GDM1 (cell line): Measurements from ENCODE around the gene SLC25A47.
A peak's percentile ranks its signal among the peaks of the same experiment; 100 is the strongest.
"Not testable (repeated sequence)": the region's sequence is repeated elsewhere in the genome, so short reads cannot be mapped to it uniquely, and the experiment has no call there.

Experiments used
- DNase-seq: peaks from one replicate; lab custom pipeline; 2025; lab: John Stamatoyannopoulos, UW

SLC25A47 gene

DNA sequence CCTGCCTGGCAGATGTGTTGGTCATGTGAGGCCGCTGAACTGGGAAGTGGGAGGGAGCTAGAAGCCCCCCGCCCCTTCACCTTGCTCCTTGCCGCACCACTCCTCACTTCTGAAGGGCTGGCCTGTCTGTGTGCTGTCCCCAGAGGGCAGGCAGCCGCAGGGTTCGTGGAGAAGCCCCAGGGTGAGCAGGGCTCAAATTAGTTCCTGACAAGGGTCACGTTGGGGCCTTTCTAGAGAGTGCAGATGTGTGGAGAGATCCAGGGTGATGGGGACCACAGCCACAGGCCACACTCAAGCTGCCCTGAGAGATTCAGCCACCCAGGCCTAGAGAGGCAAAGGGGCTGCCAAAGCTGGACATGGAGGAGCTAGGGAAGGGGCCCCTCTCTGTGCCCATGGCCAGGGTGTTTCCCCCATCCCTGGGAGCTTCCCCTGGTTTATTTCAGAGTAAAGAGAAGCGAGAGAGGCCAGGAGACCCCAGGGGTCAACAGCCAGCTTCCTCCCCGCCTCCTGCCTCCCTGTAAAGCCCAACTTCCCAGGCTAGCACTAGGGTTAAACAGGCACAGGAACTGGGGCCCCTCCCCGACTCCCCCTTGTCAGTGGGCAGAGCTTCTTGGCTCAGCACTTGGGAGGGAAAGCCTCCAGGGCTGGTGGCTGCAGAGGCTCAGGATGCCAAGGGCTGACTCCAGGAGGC lies 33.1 kb upstream of the SLC25A47 start:
- no peak for DNase-seq

DNA sequence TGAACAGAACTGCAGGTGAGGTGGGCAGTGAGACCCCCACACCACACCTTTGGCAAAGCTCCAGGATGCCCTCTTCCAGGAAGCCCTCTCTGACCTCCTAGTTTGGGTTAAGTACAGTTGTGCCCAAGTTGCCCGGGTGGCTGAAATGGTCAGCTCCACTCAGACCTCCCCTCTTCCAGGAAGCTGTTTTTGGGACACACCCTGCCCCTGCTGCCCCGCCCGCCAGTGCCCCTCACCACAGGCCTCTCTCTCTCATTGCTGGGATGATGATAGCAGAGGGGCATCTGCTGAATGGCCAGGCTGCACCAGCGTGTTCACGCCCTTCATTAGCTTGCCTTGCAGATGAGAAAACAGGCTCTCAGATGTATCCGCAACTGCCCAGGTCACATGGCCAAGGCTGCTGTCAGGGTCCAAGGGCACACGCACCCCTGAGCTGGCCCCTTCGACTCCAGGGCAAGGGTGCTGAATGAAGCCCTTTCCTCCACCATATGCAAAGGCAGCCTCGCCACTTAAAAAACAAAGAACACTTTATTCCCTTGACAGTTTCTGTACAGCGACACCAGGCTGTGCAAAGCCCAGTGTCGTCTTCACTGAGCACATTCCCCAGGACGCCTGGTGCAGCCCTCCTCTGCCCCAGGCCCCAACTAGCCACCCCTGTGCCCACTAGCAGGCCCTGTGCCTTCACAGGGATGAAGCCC lies 32.4 kb upstream of the SLC25A47 start:
- no peak for DNase-seq

DNA sequence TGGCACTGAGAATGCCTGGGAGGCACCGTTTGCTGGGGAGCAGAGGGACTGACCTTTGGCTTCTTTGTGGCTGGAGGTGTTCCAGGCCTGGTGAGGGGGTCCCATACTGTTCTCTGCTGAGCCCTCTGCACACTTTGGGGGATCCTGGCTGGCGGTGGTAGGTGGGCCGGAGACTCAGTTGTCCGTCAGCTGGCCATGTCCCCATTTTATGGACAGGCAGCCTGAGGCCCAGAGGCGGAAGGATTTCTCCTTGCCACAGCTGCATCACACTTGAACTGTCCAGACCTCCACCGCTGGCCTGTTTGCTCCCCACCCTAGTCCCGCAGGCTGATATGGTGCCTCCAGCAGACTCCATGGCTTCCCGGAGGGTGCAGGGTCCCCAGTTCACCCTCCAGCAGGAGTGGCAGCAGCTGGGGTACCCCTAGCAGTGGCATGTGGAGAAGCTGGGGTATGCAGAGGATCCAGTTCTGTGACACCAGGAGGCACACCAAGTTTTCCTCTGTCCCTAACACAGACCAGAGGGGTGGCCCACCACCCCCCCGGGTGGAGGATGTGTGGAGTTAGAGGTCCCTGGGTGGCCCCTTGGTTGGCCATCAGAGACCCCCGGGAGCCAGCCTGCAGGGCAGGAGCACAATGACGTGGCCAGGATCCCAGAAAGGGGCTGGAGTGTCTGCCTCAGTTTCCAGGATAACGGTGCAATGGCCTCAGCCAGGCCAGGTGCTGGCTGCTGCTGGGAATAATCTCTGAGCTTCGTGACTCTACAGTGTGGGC lies 31.6 kb upstream of the SLC25A47 start:
- DNase-seq: no peak

DNA sequence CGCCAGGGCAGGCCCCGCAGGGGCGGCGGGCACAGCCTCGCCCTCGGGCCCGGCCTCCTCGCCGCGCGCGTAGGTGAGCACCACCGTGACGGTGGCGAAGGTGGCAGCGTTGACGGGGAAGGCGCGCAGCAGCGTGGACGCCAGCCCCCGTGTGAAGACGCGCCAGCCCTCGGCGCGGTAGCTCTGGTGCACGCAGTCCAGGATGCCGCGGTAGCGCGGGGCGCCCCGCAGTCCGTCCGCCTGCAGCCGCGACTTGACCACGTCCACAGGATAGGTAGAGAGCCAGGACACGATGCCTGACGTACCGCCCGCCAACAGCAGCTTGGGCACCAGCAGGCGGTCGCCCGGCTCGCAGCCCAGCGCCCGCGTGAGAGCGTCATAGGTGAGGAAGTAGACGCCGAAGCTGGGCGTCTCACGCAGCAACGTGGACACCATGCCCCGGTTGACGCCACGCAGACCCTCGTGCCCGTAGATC lies 30.8 kb upstream of the SLC25A47 start:
- no peak for DNase-seq

DNA sequence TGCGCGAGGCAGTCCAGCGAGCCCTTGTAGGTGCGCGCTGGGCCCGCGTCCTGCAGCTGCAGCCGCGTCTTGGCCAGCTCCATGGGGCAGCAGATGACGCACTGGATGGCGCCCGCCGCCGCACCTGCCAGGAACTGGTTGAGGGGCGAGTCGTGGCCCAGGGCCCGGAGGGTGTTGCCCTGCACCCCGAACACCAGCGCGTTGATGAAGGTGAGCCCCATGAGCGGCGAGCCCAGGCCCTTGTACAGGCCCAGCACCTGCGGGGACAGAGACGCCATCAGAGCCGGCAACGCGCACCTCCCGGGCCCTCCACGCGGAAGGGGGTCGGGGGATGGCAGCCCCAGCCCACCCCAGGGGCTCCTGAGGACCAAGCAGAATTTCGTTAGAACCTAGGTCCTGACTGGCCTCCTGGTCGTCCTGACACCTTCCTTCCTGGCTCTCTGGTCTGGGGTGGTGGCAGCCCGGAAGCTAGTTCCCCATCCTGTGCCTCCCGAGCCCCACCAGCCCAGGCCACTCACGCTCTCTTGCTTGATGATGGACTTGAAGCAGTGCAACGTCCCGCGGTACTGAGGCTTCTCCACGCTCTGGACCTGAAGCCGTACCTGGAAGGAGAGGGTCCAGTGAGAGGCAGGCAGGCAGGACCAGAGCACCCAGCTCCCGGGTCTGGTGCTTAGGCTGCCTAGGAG lies 30.2 kb upstream of the SLC25A47 start:
- no peak for DNase-seq

DNA sequence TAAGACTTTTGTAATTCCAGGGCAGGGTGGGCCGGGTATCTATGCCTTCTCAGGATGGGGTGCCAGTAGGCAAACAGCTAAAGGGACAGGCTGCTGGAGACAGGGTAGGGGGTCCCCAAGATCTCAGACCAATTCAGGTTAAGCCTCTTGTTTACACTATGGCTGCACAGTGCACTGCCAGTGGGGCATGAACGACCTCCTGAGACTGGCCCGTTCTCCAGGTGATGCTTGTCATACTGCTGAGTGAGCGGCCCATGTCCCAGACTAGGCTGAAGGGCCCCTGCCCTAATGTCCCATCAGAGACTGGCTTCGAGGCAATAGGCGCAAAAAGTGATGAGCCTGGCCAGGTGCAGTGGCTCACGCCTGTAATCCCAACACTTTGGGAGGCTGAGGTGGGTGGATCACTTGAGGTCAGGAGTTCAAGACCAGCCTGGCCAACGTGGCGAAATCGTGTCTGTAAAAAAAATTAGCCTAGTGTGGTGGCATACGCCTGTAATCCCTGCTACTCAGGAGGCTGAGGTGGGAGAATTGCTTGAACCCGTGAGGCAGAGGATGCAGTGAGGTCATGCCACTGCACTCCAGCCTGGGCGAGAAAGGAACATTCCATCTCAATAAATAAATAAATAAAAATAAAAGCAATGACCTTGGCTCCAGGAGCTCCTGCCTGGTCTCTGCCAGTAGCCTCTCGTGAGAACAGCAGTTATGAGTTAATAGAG lies 29.5 kb upstream of the SLC25A47 start:
- no peak for DNase-seq

DNA sequence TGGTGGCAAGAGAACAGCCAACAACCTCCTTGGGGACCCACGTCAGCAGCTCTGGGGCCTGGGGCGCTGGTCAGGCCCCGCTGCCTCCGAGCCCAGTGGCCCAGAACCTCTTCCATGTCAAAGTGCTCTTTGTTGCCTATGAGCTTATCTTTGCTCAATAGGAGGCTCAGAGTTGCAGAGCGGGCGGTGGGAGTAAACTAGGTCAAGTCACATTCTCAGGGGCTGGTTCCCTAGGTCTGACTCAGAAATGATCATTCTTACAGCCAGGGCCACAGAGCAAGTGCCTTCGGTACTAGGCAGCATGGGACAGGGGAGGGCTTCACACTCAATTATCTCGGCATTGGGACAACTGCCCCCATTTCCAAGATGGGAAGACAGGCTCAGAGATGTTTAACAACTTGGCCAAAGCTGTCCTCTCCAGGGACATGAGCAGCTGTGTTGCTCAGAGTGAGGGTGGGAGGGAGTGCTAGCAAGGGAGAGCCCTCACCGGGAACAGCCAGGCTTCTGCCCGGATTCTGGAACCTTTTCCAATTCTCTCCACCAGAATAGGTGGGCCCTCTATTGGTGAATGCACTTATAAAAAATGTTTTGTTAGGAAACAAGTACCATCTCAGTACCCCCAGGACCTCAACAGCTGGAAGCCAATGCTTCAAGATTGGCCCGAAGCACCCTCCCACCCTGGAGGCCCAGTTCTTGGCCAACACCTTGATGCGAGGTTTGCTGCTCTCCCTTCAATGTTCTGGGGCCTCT lies 28.8 kb upstream of the SLC25A47 start:
- no peak for DNase-seq

DNA sequence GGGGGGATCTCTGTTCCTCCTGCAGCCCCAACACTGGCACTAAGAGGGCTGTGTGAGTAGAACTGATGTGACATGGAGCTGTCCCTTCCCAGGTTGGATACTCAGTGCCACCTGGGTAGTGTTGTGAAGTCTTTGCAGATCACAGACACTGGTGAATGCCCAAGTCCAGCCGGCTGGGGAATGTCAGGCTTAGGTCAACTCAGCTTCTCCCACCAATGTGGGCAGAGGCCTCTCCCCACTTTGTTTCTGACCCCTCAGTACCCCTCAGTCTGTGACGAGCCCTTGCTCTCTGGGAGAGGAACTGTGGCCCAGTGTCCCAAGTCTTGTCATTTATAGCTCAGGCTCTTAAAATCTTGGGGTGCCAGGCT lies 28.2 kb upstream of the SLC25A47 start:
- DNase-seq: no peak

DNA sequence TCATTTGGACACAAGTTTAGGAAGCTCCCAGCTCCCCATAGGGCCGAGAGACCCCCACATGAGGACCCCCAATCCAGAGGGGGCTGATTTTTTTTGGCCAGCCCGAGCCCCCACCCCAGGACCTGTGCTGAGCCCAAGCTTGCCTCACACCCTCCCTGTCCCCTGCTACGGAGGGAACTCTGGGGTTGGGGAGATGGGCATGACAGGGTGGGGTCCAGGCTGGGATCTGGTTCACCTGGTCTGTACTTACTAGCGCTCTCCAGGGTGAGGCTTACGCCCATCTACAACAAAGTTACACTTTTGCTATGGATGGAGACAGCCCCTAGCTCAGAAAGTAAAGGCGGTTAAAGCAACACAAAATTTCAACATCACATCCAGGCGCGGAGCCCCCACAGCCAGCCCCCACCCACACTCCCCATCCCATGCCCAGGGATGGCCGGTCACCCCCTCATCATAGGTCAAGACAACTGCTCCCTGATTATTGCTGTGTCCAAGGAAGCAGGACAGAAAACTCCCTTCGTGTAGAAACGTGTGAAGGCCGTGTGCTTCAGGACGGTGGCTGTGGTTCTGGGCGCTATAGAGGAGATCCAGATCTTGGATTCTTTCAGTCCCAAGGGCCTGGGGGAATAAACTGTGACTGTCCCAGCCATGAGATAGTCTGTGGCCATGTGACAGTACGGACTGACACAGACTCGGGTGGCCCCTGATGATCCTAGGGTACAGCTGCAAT lies 27.6 kb upstream of the SLC25A47 start:
- DNase-seq: no peak

DNA sequence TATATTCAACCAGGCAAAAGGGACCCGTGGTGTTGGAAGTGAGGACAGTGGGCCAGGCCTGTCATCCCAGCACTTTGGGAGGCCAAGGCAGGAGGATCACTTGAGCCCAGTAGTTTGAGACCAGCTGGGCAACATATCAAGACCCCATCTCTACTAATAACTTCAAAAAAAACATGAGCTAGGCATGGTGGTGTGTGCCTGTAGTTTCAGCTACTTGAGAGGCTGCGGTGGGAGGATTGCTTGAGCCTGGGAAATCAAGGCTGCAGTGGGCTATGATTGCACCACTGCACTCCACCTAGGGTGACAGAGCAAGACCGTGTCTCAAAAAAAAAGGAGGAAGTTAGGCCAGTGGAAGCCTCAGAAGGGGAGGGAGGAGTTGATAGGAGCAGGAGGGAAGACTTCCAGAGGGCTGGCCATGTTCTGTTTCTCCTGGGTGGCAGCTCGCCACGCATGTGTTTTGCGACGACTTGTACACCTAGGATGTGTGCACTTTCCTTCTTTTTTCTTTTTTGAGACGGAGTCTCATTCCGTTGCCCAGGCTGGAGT lies 27.0 kb upstream of the SLC25A47 start:
- DNase-seq: no peak

DNA sequence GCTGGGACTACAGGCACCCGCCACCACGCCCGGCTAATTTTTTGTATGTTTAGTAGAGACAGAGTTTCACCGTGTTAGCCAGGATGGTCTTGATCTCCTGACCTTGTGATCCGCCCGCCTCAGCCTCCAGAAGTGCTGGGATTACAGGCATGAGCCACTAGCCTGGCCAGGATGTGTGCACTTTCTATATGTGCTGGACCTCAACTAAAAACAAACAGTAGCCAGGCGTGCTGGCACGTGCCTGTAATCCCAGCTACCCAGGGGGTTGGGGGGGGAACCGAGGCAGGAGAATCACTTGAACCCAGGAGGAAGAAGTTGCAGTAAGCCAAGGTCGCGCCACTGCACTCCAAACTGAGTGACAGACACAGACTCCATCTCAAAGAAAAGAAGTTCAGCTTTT lies 26.4 kb upstream of the SLC25A47 start:
- DNase-seq: not testable (repeated sequence)

DNA sequence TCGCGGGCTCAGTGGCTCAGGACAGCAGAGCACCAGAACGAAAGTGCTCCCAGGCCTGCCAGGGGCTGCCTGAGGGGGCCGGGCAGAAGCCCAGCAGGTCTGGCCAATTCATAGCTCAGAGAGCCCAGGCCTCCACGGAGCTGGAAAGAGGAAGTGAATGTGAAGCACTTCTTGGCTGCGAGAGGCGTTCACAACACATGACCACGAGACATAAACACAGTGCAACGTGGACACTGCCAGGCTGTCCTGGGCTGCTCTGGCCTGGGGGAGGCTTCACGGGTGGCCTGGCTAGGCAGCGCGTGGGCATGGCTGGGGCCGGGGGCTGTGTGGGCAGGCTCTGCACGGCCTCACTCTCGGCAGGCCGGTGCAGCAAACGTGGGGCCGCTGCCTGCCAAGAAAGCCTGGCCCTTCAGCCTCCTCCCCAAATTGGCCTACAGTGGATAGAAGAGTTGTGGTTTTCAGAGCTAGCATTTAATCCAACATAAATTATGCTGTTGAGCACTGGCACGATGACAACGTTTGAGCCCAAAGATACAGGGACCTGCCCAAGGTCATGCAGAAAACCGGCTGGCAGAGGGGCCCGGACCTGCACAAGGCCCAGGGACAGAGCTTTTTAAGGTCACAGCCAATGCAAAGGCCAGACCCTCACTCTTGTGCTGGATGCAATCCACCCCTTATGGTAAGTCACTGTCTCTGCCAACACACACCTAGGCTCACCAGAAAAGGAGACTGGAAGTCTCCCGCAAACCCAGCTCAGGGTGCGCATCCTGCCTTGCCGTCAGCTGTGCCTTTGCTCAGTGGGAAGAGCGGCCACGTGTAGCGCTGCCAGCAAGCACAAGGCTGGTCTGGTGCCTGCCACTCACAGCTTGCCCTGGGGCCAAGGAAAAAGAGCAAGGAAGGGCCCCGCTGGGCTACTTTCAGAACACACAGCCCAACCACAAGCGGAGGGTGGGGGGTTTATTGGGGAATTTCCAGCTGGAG lies 25.5 kb upstream of the SLC25A47 start:
- DNase-seq: peak; percentile 61

DNA sequence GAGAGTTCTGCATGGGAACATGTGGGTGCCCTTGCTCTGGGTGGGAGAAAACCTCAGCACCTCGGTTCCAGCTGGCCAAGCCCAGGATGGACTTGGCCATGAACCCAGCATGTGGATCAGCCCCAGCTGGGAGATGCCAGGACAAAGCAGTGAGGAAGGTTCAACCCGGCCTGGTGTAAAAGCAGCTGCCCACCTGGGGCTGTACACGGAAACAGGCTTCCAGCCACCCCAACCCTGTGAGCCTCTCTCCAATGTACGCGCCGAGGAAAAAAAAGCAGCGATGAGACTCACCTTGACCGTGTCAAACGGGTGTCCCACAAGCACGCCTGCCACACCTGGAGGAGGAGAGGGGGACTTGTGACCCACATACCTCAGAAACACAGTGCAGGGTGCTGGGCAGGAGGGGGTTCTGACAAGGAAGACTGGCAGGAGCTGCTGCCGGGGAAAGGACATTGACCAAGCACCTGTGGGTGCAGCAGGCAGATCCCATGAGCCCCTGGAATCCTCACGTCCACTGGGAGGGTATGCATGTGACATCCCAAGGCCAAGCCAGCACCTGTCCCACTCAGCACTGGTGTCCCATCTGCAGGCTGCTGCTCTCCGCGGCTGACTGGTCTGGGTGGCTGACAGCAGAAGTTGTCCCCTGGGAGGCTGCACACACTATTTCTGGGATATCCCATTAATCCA lies 24.4 kb upstream of the SLC25A47 start:
- DNase-seq: no peak

DNA sequence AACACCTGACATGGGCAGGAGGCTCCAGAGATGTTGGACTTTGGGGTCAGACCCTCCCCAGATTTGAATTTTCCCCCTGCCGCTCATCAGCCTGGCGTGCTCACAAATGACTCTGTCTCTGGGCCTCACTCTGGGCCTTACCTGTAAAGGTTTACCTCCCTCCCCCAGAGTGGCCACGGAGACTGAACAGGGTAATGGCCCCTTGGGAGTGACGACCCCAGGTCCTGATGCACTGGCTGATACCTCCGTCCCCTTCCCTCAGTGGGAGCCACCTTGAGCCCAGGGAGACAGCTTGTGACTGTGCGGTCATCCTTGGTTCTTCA lies 23.9 kb upstream of the SLC25A47 start:
- no peak for DNase-seq

DNA sequence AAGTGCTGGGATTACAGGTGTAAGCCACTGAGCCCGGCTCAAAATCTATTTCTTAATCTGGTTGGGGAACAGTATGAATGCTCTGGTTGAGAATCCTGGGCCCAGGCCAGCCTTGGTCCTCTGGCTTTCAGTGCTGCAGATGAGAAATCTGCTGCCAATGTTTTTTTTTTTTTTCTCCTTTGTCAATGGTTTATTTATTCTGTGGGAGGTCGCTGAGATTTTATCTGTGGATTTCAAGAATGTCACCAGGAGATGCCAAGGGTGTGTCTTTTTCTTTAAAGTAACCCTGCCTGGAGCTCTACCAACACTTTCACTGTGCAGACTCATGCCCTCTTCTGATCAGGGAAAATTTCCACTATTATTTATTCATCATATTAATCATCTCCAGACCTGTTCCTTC lies 20.5 kb upstream of the SLC25A47 start:
- DNase-seq: no peak

DNA sequence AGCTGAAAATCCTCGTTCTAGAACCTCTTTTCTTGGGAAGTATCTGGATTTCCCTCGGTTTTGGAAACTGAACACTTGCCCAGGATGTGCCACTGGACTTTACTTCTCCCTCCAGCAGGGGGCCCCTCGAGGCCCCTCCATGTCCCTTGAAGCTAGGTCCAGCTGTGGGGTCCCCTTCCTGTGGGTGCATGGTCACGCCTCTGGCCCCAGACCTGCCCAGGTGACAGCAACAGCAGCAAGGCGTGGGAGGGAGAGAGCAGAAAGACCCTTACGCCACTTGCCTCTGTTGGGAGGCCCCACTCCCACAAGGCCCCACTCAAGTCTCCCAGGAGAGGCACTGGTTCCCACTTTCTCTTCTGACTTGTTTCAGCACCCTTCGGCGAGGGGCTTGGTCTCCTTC lies 20.0 kb upstream of the SLC25A47 start:
- no peak for DNase-seq

DNA sequence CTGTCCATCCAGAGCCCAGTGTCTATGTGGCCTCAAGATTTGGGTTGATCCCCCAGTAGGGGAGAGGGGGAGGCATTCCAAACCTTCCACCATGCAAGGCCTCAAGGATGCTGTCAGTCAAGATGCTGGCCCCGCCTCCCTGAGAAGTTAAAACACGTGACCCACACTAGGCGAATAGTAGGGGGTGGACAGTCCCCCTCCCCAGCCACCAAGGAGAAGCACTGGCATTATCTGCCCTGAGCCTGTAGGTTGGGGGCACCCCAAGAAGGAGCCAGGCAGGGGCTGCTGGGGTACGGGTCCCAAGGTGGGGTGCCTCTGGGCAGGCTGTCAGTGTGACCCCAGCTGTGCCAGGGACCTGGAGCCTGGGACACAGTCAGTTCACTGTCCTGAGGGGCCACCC lies 19.2 kb upstream of the SLC25A47 start:
- no peak for DNase-seq

DNA sequence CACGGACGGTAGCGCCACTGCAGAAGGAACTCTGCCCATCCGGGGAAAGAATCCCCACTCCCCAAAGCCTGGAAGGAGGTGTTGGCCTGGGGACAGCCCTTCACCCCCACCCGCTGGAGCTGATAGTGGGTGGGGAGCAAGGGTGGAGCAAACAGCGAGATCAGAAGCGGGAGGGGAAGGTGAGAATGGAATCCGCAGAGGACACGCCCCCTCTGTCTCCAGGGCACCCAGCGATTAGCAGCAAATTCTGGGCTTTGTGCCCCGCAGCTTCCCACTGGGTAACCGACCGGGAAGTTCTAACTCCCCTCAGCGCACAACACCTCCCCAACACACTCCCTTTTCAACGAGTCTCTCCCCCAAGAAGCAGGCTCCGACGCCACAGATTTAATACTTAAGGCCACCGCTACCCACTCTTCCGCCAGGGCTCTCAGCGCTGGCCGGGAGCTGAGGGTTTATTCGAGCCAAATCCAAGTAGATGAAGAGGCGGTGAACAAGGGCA lies 18.3 kb upstream of the SLC25A47 start:
- DNase-seq: no peak
